ENCODE results near the gene PPP1R37. TPM values are rescaled to one million over a fixed set of nuclear protein-coding genes. Genes with fewer than 3 reads are reported as not detected.
A peak's percentile ranks its signal among the peaks of the same experiment; 100 is the strongest.

Gene PPP1R37
- total and polyA plus RNA-seq, 2 of the 13 experiments (the other 11 are each of a cell fraction or from before 2014, with no cell fraction given), result 9.0 to 14.3 TPM

DNA sequence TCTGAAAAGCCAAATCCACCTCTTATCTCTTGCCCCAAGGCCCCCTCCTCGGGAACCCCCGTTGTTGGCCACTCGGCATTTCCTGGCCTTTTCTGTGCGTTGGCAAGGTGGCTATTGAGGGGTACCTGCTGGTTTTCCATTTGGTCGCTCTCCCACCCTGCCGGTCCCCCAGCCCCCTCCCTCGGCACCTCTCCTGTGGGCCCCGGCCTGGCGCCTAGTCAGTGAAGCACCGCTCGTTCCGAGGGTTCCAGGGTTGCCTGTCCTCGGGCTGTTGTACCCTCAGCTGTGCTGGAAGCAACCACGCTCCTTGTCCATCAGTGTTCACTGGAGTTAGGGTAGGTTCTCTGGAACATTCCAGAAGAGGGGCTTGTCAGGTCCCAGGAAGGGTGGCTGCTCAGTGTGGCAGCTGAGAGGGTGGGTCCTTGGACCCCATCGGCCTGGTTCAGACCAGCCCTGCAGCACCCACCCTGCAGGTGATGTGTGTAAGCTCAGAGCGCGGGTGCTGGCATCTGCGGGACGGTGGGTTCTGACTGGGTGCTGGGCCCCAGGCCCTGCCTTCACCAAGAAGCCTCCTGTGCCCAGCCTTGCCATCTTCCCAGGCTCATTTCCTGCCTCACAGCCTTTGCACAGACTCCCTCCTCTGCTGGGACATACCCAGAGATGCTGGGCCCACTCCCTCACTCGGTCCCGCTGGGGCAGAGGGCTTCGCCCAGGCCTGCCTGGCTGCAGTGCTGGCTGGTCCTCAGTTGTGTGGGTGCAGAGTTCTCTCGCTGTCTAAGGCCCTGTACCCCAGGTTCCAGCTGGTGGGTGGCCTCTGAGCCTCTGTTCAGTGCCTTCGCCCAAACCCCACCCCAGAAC, 46.5 kb downstream of the PPP1R37 start:
- FAIRE-seq (no peak), DNase-seq (ENCODE audit: low spot score) (no peak), ATAC-seq (no peak)
- no peaks in the 10 kb centered on the region for H3K9me3 ChIP-seq (ENCODE audit: low read length)
- peaks cover 20% of the 10 kb centered on the region for H3K79me2 ChIP-seq (ENCODE audit: insufficient read depth, low read length)
- CTCF ChIA-PET (ENCODE audit: low intra/inter-chr PET ratio, low total read pairs), result no interaction called here
- no TSS peak for BruUV-seq (replicated peaks)
- H3K4me1 ChIP-seq (ENCODE audit: insufficient read depth, low read length), result peaks cover 27% of the 10 kb centered on the region
- H4K20me1 ChIP-seq (ENCODE audit: insufficient read depth, low read length), result no peaks in the 10 kb centered on the region
- TF ChIP-seq ZNF451 (CRISPR knock-in tag; IDR thresholded peaks at IDR 0.05), result no peak
- TF ChIP-seq, protein P1, sequence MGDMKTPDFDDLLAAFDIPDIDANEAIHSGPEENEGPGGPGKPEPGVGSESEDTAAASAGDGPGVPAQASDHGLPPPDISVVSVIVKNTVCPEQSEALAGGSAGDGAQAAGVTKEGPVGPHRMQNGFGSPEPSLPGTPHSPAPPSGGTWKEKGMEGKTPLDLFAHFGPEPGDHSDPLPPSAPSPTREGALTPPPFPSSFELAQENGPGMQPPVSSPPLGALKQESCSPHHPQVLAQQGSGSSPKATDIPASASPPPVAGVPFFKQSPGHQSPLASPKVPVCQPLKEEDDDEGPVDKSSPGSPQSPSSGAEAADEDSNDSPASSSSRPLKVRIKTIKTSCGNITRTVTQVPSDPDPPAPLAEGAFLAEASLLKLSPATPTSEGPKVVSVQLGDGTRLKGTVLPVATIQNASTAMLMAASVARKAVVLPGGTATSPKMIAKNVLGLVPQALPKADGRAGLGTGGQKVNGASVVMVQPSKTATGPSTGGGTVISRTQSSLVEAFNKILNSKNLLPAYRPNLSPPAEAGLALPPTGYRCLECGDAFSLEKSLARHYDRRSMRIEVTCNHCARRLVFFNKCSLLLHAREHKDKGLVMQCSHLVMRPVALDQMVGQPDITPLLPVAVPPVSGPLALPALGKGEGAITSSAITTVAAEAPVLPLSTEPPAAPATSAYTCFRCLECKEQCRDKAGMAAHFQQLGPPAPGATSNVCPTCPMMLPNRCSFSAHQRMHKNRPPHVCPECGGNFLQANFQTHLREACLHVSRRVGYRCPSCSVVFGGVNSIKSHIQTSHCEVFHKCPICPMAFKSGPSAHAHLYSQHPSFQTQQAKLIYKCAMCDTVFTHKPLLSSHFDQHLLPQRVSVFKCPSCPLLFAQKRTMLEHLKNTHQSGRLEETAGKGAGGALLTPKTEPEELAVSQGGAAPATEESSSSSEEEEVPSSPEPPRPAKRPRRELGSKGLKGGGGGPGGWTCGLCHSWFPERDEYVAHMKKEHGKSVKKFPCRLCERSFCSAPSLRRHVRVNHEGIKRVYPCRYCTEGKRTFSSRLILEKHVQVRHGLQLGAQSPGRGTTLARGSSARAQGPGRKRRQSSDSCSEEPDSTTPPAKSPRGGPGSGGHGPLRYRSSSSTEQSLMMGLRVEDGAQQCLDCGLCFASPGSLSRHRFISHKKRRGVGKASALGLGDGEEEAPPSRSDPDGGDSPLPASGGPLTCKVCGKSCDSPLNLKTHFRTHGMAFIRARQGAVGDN (CRISPR knock-in tag; IDR thresholded peaks at IDR 0.05), result 0 out of 2 replicates have a peak, but pooled peaks have one; percentile 18
- intact Hi-C loops (cut with micrococcal nuclease; ENCODE audit: unreplicated experiment) (no loop called here), in situ Hi-C loops (cut with HindIII; ENCODE audit: extremely low pct_ligation_motif_present, low pct_unique_long_range_greater_than_20kb) (no loop called here)
- H3K36me3 ChIP-seq (replicated peaks in 1 of 2; ENCODE audit: control insufficient read depth in 1 of 2, insufficient read depth in 2 of 2, low read length in 2 of 2), result peaks cover 9 to 10% of the 10 kb centered on the region in 2 experiments; a peak in 3 of 5 replicates
- H3K9ac ChIP-seq (ENCODE audit: insufficient read depth, low read depth, low read length), result no peak overlapping the region
- no peak overlapping the region for H3K4me2 ChIP-seq (ENCODE audit: low read depth, low read length)
- no peak overlapping the region for H3K4me3 ChIP-seq (replicated peaks in 1 of 3; ENCODE audit: insufficient read depth in 1 of 3, low read depth in 2 of 3, low read length in 3 of 3)
- H3K27me3 ChIP-seq (ENCODE audit: control insufficient read depth in 1 of 2, insufficient read depth in 2 of 2, low read length in 2 of 2), result no peaks in the 10 kb centered on the region
- 96% methylated on average over 15 of the region's 24 CpGs for WGBS (ENCODE audit: low lambda C conversion rate)
- POLR2A ChIA-PET, result no interaction called here
- no peak overlapping the region for H2AFZ ChIP-seq (ENCODE audit: low read length)
- no peak overlapping the region for H3K27ac ChIP-seq (ENCODE audit: extremely low read length, insufficient read depth, low read length)

DNA sequence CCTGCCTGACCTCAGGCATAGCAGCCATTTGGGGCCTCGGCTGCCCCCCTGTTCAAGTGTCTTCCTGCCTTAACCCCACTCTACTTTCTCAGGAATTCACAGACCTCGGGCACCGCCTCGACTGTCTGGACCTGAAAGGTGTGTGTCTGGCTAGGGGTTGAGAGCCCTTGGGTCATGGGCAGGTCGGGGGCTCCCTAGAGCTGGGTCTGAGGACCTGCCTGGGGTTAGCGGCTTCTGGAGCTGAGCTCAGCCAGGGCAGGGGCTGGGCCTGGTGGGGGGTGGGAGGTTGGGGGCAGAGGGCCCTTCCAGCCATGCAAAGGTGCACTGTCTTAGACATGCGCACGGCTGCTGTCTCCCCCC, 47.1 kb downstream of the PPP1R37 start:
- no TSS peak for BruUV-seq (replicated peaks)
- no peak for FAIRE-seq
- TF ChIP-seq ETV6 (CRISPR knock-in tag; conservative IDR thresholded peaks at IDR 0.05) (no peak), MXI1 (IDR thresholded peaks at IDR 0.05; ENCODE audit: borderline replicate concordance, low read depth, low read length) (no peak), ZNF7 (CRISPR knock-in tag; IDR thresholded peaks at IDR 0.05) (no peak), ZNF230 (CRISPR knock-in tag; IDR thresholded peaks at IDR 0.05) (no peak), ZNF781 (CRISPR knock-in tag; IDR thresholded peaks at IDR 0.05; ENCODE audit: borderline replicate concordance, not compliant biosample characterization) (no peak), NR2C2 (CRISPR knock-in tag; IDR thresholded peaks at IDR 0.05; ENCODE audit: borderline replicate concordance) (no peak), ZNF768 (CRISPR knock-in tag; IDR thresholded peaks at IDR 0.05) (no peak), ZNF180 (CRISPR knock-in tag; IDR thresholded peaks at IDR 0.05; ENCODE audit: borderline replicate concordance, low read depth) (no peak)
- TF ChIP-seq, protein P2, sequence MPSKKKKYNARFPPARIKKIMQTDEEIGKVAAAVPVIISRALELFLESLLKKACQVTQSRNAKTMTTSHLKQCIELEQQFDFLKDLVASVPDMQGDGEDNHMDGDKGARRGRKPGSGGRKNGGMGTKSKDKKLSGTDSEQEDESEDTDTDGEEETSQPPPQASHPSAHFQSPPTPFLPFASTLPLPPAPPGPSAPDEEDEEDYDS (CRISPR knock-in tag; IDR thresholded peaks at IDR 0.05), result no peak
- TF ChIP-seq, protein P3, sequence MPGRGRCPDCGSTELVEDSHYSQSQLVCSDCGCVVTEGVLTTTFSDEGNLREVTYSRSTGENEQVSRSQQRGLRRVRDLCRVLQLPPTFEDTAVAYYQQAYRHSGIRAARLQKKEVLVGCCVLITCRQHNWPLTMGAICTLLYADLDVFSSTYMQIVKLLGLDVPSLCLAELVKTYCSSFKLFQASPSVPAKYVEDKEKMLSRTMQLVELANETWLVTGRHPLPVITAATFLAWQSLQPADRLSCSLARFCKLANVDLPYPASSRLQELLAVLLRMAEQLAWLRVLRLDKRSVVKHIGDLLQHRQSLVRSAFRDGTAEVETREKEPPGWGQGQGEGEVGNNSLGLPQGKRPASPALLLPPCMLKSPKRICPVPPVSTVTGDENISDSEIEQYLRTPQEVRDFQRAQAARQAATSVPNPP (CRISPR knock-in tag; IDR thresholded peaks at IDR 0.05), result no peak

More for the DNA sequence above, 47.1 kb downstream of the PPP1R37 start:
- Histone ChIP-seq H3K4me1 (ENCODE audit: insufficient read depth, low read length) (peaks cover 27% of the 10 kb centered on the region), H4K20me1 (ENCODE audit: insufficient read depth, low read length) (no peaks in the 10 kb centered on the region), H3K4me3 (replicated peaks in 1 of 3; ENCODE audit: insufficient read depth in 1 of 3, low read depth in 2 of 3, low read length in 3 of 3) (no peak overlapping the region), H3K4me2 (ENCODE audit: low read depth, low read length) (no peak overlapping the region), H2AFZ (ENCODE audit: low read length) (no peak overlapping the region), H3K9me3 (ENCODE audit: low read length) (no peaks in the 10 kb centered on the region), H3K36me3 (replicated peaks in 1 of 2; ENCODE audit: control insufficient read depth in 1 of 2, insufficient read depth in 2 of 2, low read length in 2 of 2) (peaks cover 9 to 10% of the 10 kb centered on the region in 2 experiments; a peak in 3 of 5 replicates), H3K9ac (ENCODE audit: insufficient read depth, low read depth, low read length) (no peak overlapping the region), H3K27ac (ENCODE audit: extremely low read length, insufficient read depth, low read length) (no peak overlapping the region), H3K27me3 (ENCODE audit: control insufficient read depth in 1 of 2, insufficient read depth in 2 of 2, low read length in 2 of 2) (no peaks in the 10 kb centered on the region), H3K79me2 (ENCODE audit: insufficient read depth, low read length) (peaks cover 17% of the 10 kb centered on the region)
- in situ Hi-C loops (cut with HindIII; ENCODE audit: extremely low pct_ligation_motif_present, low pct_unique_long_range_greater_than_20kb), result no loop called here
- 96% methylated on average over 5 of the region's 8 CpGs for WGBS (ENCODE audit: low lambda C conversion rate)
- DNase-seq (ENCODE audit: low spot score) (no peak), ATAC-seq (no peak)
- intact Hi-C loops (cut with micrococcal nuclease; ENCODE audit: unreplicated experiment), result no loop called here
- POLR2A ChIA-PET, result no interaction called here
- CTCF ChIA-PET (ENCODE audit: low intra/inter-chr PET ratio, low total read pairs), result no interaction called here

All from HepG2 (cell line).